GM19395 (cell line): ENCODE results near the gene RAI14.
"Not testable (repeated sequence)": the region's sequence is repeated elsewhere in the genome, so short reads cannot be mapped to it uniquely, and the experiment has no call there.

Experiments
- ATAC-seq: cut with Tn5 transposase; IDR thresholded peaks from one replicate; pipeline ENCODE4 v1.9.1; 2021; ENCODE audit warnings: mild to moderate bottlenecking, moderate library complexity; ENCODE audit not compliant: unreplicated experiment

RAI14 gene

GRCh38 chr5:34811706-34812105 is 155.6 kb downstream of the RAI14 start:
- no peak for ATAC-seq

GRCh38 chr5:34813509-34813908 is 157.4 kb downstream of the RAI14 start:
- no peak for ATAC-seq

- no peak for ATAC-seq
These were observed 161.6 kb downstream of the RAI14 start for GRCh38 chr5:34817558-34818351.

GRCh38 chr5:34818717-34819116 is 162.6 kb downstream of the RAI14 start:
- ATAC-seq = no peak

- no peak for ATAC-seq
These were observed 164.5 kb downstream of the RAI14 start for GRCh38 chr5:34820593-34820992.

GRCh38 chr5:34822956-34823715 is 167.0 kb downstream of the RAI14 start:
- ATAC-seq = no peak

GRCh38 chr5:34826347-34826746 is 170.2 kb downstream of the RAI14 start:
- no peak for ATAC-seq

GRCh38 chr5:34827588-34828506 is 171.7 kb downstream of the RAI14 start:
- ATAC-seq = no peak

- ATAC-seq = not testable (repeated sequence)
These were observed 174.7 kb downstream of the RAI14 start for GRCh38 chr5:34830827-34831226.

- ATAC-seq = no peak
These were observed 175.2 kb downstream of the RAI14 start for GRCh38 chr5:34831303-34831702.

- ATAC-seq = no peak
These were observed 176.4 kb downstream of the RAI14 start for GRCh38 chr5:34832568-34832967.

GRCh38 chr5:34833090-34833489 is 177.0 kb downstream of the RAI14 start:
- ATAC-seq = no peak

GRCh38 chr5:34833976-34834793 is 178.1 kb downstream of the RAI14 start:
- ATAC-seq = no peak

GRCh38 chr5:34834794-34835089 is 178.6 kb downstream of the RAI14 start:
- no peak for ATAC-seq

- ATAC-seq = no peak
These were observed 179.5 kb downstream of the RAI14 start for GRCh38 chr5:34835664-34836063.

- peak; percentile 98 for ATAC-seq
These were observed 182.9 kb downstream of the RAI14 start, which contains the start of gene TTC23L for GRCh38 chr5:34838785-34839714. Gene TTC23L (plus strand): TSS chr5:34839164. CDS start chr5:34840672, 1,508 bp downstream.

- no peak for ATAC-seq
These were observed 185.7 kb downstream of the RAI14 start for GRCh38 chr5:34841816-34842215.

- ATAC-seq = no peak
These were observed 186.4 kb downstream of the RAI14 start for GRCh38 chr5:34842554-34842953.

GRCh38 chr5:34843497-34843896 is 187.4 kb downstream of the RAI14 start:
- no peak for ATAC-seq
